Endothelial cell of umbilical vein (primary cell): ENCODE results near the gene KCNF1. TPM values are rescaled to one million over a fixed set of nuclear protein-coding genes. Genes with fewer than 3 reads are reported as not detected.

Experiments used
- BruUV-seq: library from RNA; stranded (reverse); fragments of 400-500 nt; replicated peaks from 2 replicates; lab custom pipeline; 2021; lab: Mats Ljungman, UMichigan
- CTCF ChIA-PET: fragments of 300-600, 350-600 bp; sonication (Branson Sonifier 250); formaldehyde crosslinking; loops from one replicate; lab custom pipeline; 2021; ENCODE audit warnings: antibody characterized with exemption, inconsistent platforms; lab: Charles Lee
- POLR2A ChIA-PET: fragments of 300-600, 350-600 bp; sonication (Branson Sonifier 250); formaldehyde crosslinking; loops from one replicate; lab custom pipeline; 2021; ENCODE audit warnings: antibody characterized with exemption, inconsistent platforms; lab: Charles Lee
- DNase-seq: peaks from one replicate; pipeline ENCODE4 v3.0.0-alpha.2; 2011; ENCODE audit warnings: low read depth, low spot score
- FAIRE-seq: peaks from 2 replicates; lab custom pipeline; 2011; peaks lifted over from hg19 to GRCh38; lab: Jason Lieb, UNC
- H2AFZ ChIP-seq: 2 replicates; pipeline ENCODE4 v1.6.0; 2012; ENCODE audit warnings: low read depth, low read length, control low read depth, inconsistent platforms
- H3K27ac ChIP-seq: 2 replicates; pipeline ENCODE4 v1.5.1; 2011; ENCODE audit warnings: low read depth, mild to moderate bottlenecking, control low read depth, low read length, moderate library complexity; ENCODE audit not compliant: insufficient read depth
- H3K27me3 ChIP-seq, 2 experiments: 2 replicates each; pipeline versions ENCODE4 v1.6.0 to v1.6.1; 2011; ENCODE audit warnings: low read length in 2 of 2, mixed read lengths in 1 of 2; ENCODE audit not compliant: control insufficient read depth in 2 of 2, insufficient read depth in 2 of 2
- H3K36me3 ChIP-seq, 2 experiments: 2 replicates in 1 of 2; 3 replicates in 1 of 2; pipeline ENCODE4 v1.5.1; 2011; ENCODE audit warnings: low read length in 2 of 2, mild to moderate bottlenecking in 1 of 2, moderate library complexity in 1 of 2; ENCODE audit not compliant: control insufficient read depth in 2 of 2, insufficient read depth in 2 of 2; ENCODE audit errors: extremely low read depth in 1 of 2
- H3K4me1 ChIP-seq: 3 replicates; pipeline ENCODE4 v1.5.1; 2011; ENCODE audit warnings: mild to moderate bottlenecking, low read length; ENCODE audit not compliant: control insufficient read depth, insufficient read depth; ENCODE audit errors: extremely low read depth
- H3K4me2 ChIP-seq: 2 replicates; pipeline ENCODE4 v1.6.1; 2011; ENCODE audit warnings: low read length, control low read depth, mixed read lengths; ENCODE audit not compliant: insufficient read depth
- H3K4me3 ChIP-seq, 3 experiments: fragments of 200-600 bp in 1 of 3; sonication (generic), shearing (Covaris generic) in 1 of 3; replicated peaks in 1 of 3; 2 replicates each; pipeline ENCODE4 v1.5.1; 2011 to 2016; ENCODE audit warnings: control low read depth in 3 of 3, low read length in 3 of 3, mild to moderate bottlenecking in 2 of 3, inconsistent platforms in 1 of 3, low read depth in 1 of 3, moderate library complexity in 1 of 3; ENCODE audit not compliant: insufficient read depth in 1 of 3
- H3K79me2 ChIP-seq: 2 replicates; pipeline ENCODE4 v1.6.0; 2012; ENCODE audit warnings: low read length, inconsistent platforms; ENCODE audit not compliant: control insufficient read depth, insufficient read depth
- H3K9ac ChIP-seq: replicated peaks from 2 replicates; pipeline ENCODE3; 2011; ENCODE audit warnings: low read length, control low read depth; ENCODE audit not compliant: insufficient read depth; ENCODE audit errors: extremely low read depth
- H3K9me1 ChIP-seq: replicated peaks from 3 replicates; pipeline ENCODE4 v1.6.0; 2011; ENCODE audit warnings: mild to moderate bottlenecking, low read length; ENCODE audit not compliant: control insufficient read depth, insufficient read depth; ENCODE audit errors: extremely low read depth
- H3K9me3 ChIP-seq: replicated peaks from 2 replicates; pipeline ENCODE4 v1.5.1; 2012; ENCODE audit warnings: low read length, inconsistent platforms; ENCODE audit not compliant: control insufficient read depth, insufficient read depth
- H4K20me1 ChIP-seq: replicated peaks from 2 replicates; pipeline ENCODE3; 2011; ENCODE audit warnings: mild to moderate bottlenecking, low read length; ENCODE audit not compliant: control insufficient read depth, insufficient read depth; ENCODE audit errors: extremely low read depth
- CTCF ChIP-seq, 2 donors: IDR thresholded peaks; 1 replicate in 1 of 2; 2 replicates in 1 of 2; pipeline ENCODE4 v1.5.1; 2011; ENCODE audit warnings: low read length in 2 of 2, mild to moderate bottlenecking in 2 of 2, moderate library complexity in 2 of 2, control low read depth in 1 of 2, inconsistent platforms in 1 of 2, low read depth in 1 of 2; ENCODE audit not compliant: insufficient read depth in 1 of 2; ENCODE audit errors: extremely low read depth in 1 of 2
- EZH2 ChIP-seq: IDR thresholded peaks from 2 replicates; pipeline ENCODE4 v1.6.1; 2012; ENCODE audit warnings: borderline replicate concordance, low read depth, mild to moderate bottlenecking, moderate library complexity, low read length, inconsistent platforms; ENCODE audit not compliant: severe bottlenecking
- FOS ChIP-seq: IDR thresholded peaks from 2 replicates; pipeline ENCODE4 v1.6.1; 2011; ENCODE audit warnings: mild to moderate bottlenecking, low read length, moderate library complexity, borderline replicate concordance; ENCODE audit not compliant: insufficient read depth
- GATA2 ChIP-seq: IDR thresholded peaks from 2 replicates; pipeline ENCODE4 v1.7.0; 2011; ENCODE audit warnings: low read depth, mild to moderate bottlenecking, moderate library complexity, mixed read lengths, low read length; ENCODE audit not compliant: insufficient read length, insufficient read depth
- JUN ChIP-seq: IDR thresholded peaks from 2 replicates; pipeline ENCODE4 v1.6.1; 2011; ENCODE audit warnings: borderline replicate concordance, low read depth; ENCODE audit not compliant: insufficient read length, insufficient read depth
- MAX ChIP-seq: IDR thresholded peaks from 2 replicates; pipeline ENCODE4 v1.6.1; 2011; ENCODE audit not compliant: insufficient read depth, insufficient read length
- MYC ChIP-seq: IDR thresholded peaks from one replicate; pipeline ENCODE4 v1.6.1; 2011; ENCODE audit warnings: mild to moderate bottlenecking, low read depth, low read length
- POLR2A ChIP-seq: IDR thresholded peaks from 2 replicates; pipeline ENCODE4 v1.6.1; 2012; ENCODE audit warnings: low read depth, mild to moderate bottlenecking, control low read depth, low read length
- POLR2AphosphoS5 ChIP-seq: IDR thresholded peaks from 2 replicates; pipeline ENCODE4 v1.6.1; 2012; ENCODE audit warnings: low read depth, mild to moderate bottlenecking, control low read depth, low read length, moderate library complexity; ENCODE audit not compliant: insufficient read depth
- dilution Hi-C: fragments of 300-500 bp; cut with MboI; formaldehyde crosslinking; loops from one replicate; pipeline ENCODE4 v1.15.0; 2019; ENCODE audit warnings: low sequenced_read_pairs; ENCODE audit not compliant: extremely low pct_ligation_motif_present
- intact Hi-C: fragments of 100-400 bp; cut with micrococcal nuclease; formaldehyde crosslinking; loops from one replicate; pipeline ENCODE4 v1.10.0; 2022
- polyA plus RNA-seq, 4 experiments: library from polyadenylated mRNA; depleted of rRNA in 3 of 4; stranded (reverse) in 3 of 4; unstranded in 1 of 4; fragments of >200 nt; gene quantifications; 2 replicates each; pipeline versions ENCODE4 v1.2.1 to v1.2.3, GENCODE V29; 2011 to 2012; ENCODE audit warnings: missing spikeins in 1 of 4
- total RNA-seq: library from RNA; stranded (reverse); gene quantifications from 2 replicates; pipeline ENCODE4 v1.2.3, GENCODE V29; 2021

The KCNF1 gene
- total and polyA plus RNA-seq, 2 donors (not counting 3 experiments of a cell fraction or from before 2014, with no cell fraction given), result 0.23 to 0.42 TPM

GRCh38 chr2:10880586-10881321 lies 31.0 kb upstream of the KCNF1 start:
- Histone ChIP-seq H3K4me2 (no peak overlapping the region), H3K9me3 (no peaks in the 10 kb centered on the region), H3K79me2 (no peaks in the 10 kb centered on the region), H3K9ac (no peak overlapping the region), H3K4me1 (no peaks in the 10 kb centered on the region), H4K20me1 (no peaks in the 10 kb centered on the region), H3K36me3 (no peaks in the 10 kb centered on the region), H3K27me3 (peaks cover 2 to 3% of the 10 kb centered on the region in 2 experiments), H3K27ac (no peak overlapping the region), H3K9me1 (no peaks in the 10 kb centered on the region), H2AFZ (no peak overlapping the region), H3K4me3 (no peak overlapping the region)
- no peak for TF ChIP-seq POLR2A
- TF ChIP-seq MYC, result no peak
- no peak for TF ChIP-seq POLR2AphosphoS5
- TF ChIP-seq CTCF (IDR thresholded peaks at IDR 0.05; ENCODE audit: extremely low read depth in 1 of 2, insufficient read depth in 1 of 2, low read depth in 1 of 2, low read length in 2 of 2), result no peak
- TF ChIP-seq GATA2, result no peak
- no peak for TF ChIP-seq MAX
- TF ChIP-seq JUN, result no peak
- no peak for TF ChIP-seq FOS
- TF ChIP-seq EZH2, result no peak
- no TSS peak for BruUV-seq
- ChIA-PET CTCF (interaction anchor here (1.0 kb wide), 1 partner anchor 48 kb away, joined by 3 read pairs; no protein-coding TSS in a partner anchor), POLR2A (no interaction called here)
- dilution Hi-C loops (no loop called here), intact Hi-C loops (no loop called here)
- FAIRE-seq, result no peak
- no peak for DNase-seq
